SU-DHL-6 (cell line): ENCODE data around the gene GPR55.

Experiments
- H2AFZ ChIP-seq: fragments of 200-600 bp; sonication (generic); 2 replicates; pipeline ENCODE4 v1.6.1; 2014; ENCODE audit warnings: low read depth, mild to moderate bottlenecking, moderate library complexity, mixed read lengths, antibody characterized with exemption, low read length; ENCODE audit not compliant: severe bottlenecking
- H3F3A ChIP-seq: fragments of 200-600 bp; shearing (Covaris generic); 2 replicates; pipeline ENCODE4 v1.6.0; 2016; ENCODE audit warnings: antibody characterized with exemption, mild to moderate bottlenecking; ENCODE audit not compliant: insufficient read depth
- H3K27ac ChIP-seq: fragments of 200-600 bp; sonication (generic); 2 replicates; pipeline ENCODE4 v1.5.1; 2016; ENCODE audit warnings: low read depth, mild to moderate bottlenecking, low read length, moderate library complexity, mixed read lengths
- H3K27me3 ChIP-seq: fragments of 200-600 bp; sonication (generic), shearing (Covaris generic); 2 replicates; pipeline ENCODE4 v1.6.0; 2014; ENCODE audit warnings: mild to moderate bottlenecking, low read length
- H3K36me3 ChIP-seq: fragments of 200-600 bp; sonication (generic); 2 replicates; pipeline ENCODE4 v1.6.1; 2014; ENCODE audit warnings: mild to moderate bottlenecking, low read length, mixed read lengths
- H3K4me2 ChIP-seq: fragments of 300-600, 200-600 bp; shearing (Covaris generic), sonication (generic); 2 replicates; pipeline ENCODE4 v1.6.0; 2014; ENCODE audit warnings: low read length, low read depth, mild to moderate bottlenecking; ENCODE audit not compliant: poor library complexity, severe bottlenecking
- H3K4me3 ChIP-seq: fragments of 200-600 bp; sonication (generic); 2 replicates; pipeline ENCODE4 v1.5.1; 2014; ENCODE audit warnings: antibody characterized with exemption, low read length, mild to moderate bottlenecking, mixed read lengths; ENCODE audit not compliant: insufficient read depth, poor library complexity, severe bottlenecking
- H3K79me2 ChIP-seq: fragments of 200-600 bp; sonication (generic); 2 replicates; pipeline ENCODE4 v1.6.1; 2014; ENCODE audit warnings: mild to moderate bottlenecking, low read length, moderate library complexity; ENCODE audit not compliant: insufficient read depth
- H3K9ac ChIP-seq: fragments of 200-600 bp; sonication (generic); 2 replicates; pipeline ENCODE4 v1.7.0; 2014; ENCODE audit warnings: mild to moderate bottlenecking, low read length
- H3K9me2 ChIP-seq: fragments of 200-600 bp; sonication (generic); replicated peaks from 2 replicates; pipeline ENCODE4 v1.6.1; 2014; ENCODE audit warnings: low read length; ENCODE audit not compliant: insufficient read depth
- H3K9me3 ChIP-seq: fragments of 200-600 bp; sonication (generic); 2 replicates; pipeline ENCODE4 v1.6.1; 2014; ENCODE audit warnings: low read length, mixed read lengths; ENCODE audit not compliant: insufficient read depth
- H4K20me1 ChIP-seq: fragments of 200-600 bp; sonication (generic); 2 replicates; pipeline ENCODE4 v1.6.1; 2014; ENCODE audit warnings: low read depth, mild to moderate bottlenecking, antibody characterized with exemption, low read length, moderate library complexity, mixed read lengths
- EZH2phosphoT487 ChIP-seq: fragments of 200-600 bp; sonication (generic), shearing (Covaris generic); conservative IDR thresholded peaks from 2 replicates; pipeline ENCODE4 v1.6.1; 2018; ENCODE audit warnings: mild to moderate bottlenecking, antibody characterized with exemption, low read length, moderate library complexity, mixed read lengths
- TF ChIP-seq, protein P1 (sequence below): fragments of 200-600 bp; sonication (generic); IDR thresholded peaks from one replicate; pipeline ENCODE4 v1.5.1; 2017; ENCODE audit warnings: antibody characterized with exemption, mild to moderate bottlenecking, low read length, moderate library complexity; ENCODE audit not compliant: insufficient read depth, poor library complexity, severe bottlenecking

GPR55 gene

DNA sequence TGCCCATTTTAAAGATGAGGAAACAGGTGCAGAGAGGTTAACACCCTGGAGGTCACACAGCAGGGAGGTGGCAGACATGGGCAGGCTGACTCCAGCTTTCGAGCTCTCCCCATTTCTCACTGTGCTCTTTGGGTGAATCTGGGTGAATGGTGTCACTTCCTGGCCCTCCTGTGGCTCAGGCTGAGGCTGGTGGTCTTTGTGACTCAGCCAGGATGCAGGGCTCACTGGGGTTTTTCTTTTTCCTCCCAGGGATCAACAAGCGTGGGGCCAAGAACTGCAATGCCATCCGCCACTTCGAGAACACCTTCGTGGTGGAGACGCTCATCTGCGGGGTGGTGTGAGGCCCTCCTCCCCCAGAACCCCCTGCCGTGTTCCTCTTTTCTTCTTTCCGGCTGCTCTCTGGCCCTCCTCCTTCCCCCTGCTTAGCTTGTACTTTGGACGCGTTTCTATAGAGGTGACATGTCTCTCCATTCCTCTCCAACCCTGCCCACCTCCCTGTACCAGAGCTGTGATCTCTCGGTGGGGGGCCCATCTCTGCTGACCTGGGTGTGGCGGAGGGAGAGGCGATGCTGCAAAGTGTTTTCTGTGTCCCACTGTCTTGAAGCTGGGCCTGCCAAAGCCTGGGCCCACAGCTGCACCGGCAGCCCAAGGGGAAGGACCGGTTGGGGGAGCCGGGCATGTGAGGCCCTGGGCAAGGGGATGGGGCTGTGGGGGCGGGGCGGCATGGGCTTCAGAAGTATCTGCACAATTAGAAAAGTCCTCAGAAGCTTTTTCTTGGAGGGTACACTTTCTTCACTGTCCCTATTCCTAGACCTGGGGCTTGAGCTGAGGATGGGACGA, 47.1 kb downstream of the GPR55 start:
- no peak overlapping the region for H3K27ac ChIP-seq
- no peaks in the 10 kb centered on the region for H3K36me3 ChIP-seq
- no peak overlapping the region for H3K9ac ChIP-seq
- no peak for TF ChIP-seq EZH2phosphoT487
- TF ChIP-seq, protein P1, sequence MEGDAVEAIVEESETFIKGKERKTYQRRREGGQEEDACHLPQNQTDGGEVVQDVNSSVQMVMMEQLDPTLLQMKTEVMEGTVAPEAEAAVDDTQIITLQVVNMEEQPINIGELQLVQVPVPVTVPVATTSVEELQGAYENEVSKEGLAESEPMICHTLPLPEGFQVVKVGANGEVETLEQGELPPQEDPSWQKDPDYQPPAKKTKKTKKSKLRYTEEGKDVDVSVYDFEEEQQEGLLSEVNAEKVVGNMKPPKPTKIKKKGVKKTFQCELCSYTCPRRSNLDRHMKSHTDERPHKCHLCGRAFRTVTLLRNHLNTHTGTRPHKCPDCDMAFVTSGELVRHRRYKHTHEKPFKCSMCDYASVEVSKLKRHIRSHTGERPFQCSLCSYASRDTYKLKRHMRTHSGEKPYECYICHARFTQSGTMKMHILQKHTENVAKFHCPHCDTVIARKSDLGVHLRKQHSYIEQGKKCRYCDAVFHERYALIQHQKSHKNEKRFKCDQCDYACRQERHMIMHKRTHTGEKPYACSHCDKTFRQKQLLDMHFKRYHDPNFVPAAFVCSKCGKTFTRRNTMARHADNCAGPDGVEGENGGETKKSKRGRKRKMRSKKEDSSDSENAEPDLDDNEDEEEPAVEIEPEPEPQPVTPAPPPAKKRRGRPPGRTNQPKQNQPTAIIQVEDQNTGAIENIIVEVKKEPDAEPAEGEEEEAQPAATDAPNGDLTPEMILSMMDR, result no peak
- no peaks in the 10 kb centered on the region for H3K9me2 ChIP-seq
- H3K9me3 ChIP-seq, result no peaks in the 10 kb centered on the region
- no peaks in the 10 kb centered on the region for H3K79me2 ChIP-seq
- H3K4me3 ChIP-seq, result no peak overlapping the region
- H2AFZ ChIP-seq, result peak overlapping the region; percentile 18
- no peak overlapping the region for H3K4me2 ChIP-seq
- H3F3A ChIP-seq, result no peaks in the 10 kb centered on the region
- no peaks in the 10 kb centered on the region for H4K20me1 ChIP-seq
- H3K27me3 ChIP-seq, result no peaks in the 10 kb centered on the region

DNA sequence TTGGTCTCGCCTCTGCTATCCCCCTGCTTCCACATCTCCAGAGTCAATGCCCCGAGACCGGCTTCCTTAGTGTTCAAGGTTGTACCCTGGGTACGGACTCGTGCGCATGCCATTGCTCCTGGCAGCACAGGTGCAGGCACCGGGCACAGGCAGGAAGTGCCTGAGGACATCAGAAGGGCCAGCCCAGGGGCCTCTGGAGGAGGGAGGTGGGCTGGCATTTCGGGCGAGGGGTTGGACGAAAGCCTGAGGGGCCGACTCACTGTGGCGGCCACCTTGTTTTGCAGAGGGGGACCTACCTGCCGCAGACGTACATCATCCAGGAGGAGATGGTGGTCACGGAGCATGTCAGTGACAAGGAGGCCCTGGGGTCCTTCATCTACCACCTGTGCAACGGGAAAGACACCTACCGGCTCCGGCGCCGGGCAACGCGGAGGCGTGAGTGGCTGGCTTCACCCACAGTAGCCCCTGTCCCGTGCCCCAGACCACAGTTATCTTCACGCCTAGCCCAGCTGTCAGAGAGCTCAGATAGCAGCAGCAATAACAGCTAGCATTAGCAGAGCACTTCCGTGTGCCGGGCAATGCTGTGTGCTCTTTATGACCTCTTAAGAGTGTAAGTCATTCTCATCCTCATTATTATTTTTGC, 47.8 kb downstream of the GPR55 start:
- Histone ChIP-seq H3K36me3 (no peaks in the 10 kb centered on the region), H3K4me2 (no peak overlapping the region), H3K9ac (no peak overlapping the region), H3K4me3 (no peak overlapping the region), H3K79me2 (no peaks in the 10 kb centered on the region), H2AFZ (peak overlapping the region; percentile 18), H3K27me3 (no peaks in the 10 kb centered on the region), H3K27ac (no peak overlapping the region), H3K9me3 (no peaks in the 10 kb centered on the region), H4K20me1 (no peaks in the 10 kb centered on the region), H3F3A (no peaks in the 10 kb centered on the region), H3K9me2 (no peaks in the 10 kb centered on the region)
- TF ChIP-seq EZH2phosphoT487, result no peak
- TF ChIP-seq, protein P1, result no peak

DNA sequence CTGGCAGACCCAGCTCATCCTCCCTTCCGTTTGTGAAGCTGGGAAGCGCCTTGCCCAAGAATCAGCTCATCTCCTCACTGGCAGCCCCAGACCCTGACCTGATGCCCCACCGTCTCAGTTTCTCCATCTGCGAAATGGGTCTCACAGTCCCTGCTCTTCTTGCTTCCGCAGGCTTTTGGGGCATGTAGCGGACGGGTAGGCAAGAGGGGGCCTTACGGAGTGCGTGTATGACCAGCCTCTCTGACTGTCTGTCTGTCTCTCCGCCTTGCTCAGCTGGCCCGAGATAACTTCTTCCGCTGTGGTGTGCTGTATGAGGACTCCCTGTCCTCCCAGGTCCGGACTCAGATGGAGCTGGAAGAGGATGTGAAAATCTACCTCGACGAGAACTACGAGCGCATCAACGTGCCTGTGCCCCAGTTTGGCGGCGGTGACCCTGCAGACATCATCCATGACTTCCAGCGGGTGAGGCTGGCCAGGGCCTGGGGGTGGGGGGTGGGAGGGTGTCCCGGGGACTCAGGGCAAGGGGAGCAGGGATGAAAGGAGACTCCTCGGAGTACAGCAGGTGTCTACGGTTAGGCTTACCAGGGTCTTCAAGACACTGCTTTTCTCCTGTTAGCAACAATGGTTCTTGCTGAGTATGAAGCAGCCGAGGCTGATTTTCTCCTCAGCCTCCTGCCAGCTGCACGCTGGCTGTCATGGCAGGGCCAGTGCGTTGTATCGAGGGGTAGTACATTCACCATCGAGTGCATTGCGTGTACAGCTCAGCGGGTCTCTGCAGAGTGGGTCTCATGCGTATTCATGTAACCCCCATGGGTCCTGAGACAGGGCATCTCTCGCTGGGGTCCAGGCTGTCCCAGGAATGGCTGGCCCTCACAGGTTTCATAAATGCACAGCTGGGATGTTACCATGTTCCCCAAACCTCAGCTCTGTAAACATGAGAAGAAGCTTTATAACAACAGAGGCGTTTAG, 49.4 kb downstream of the GPR55 start:
- Histone ChIP-seq H2AFZ (no peak overlapping the region), H3K4me2 (no peak overlapping the region), H4K20me1 (no peaks in the 10 kb centered on the region), H3K79me2 (no peaks in the 10 kb centered on the region), H3K9me3 (no peaks in the 10 kb centered on the region), H3K36me3 (no peaks in the 10 kb centered on the region), H3F3A (no peaks in the 10 kb centered on the region), H3K4me3 (no peak overlapping the region), H3K27ac (no peak overlapping the region), H3K9ac (no peak overlapping the region), H3K9me2 (no peaks in the 10 kb centered on the region), H3K27me3 (no peaks in the 10 kb centered on the region)
- TF ChIP-seq EZH2phosphoT487, result no peak
